Measurements from ENCODE around the gene INTS1.

GRCh38 chr7:1531979-1532455 is 27.8 kb upstream of the INTS1 start:
- TF ChIP-seq CTCF (IDR thresholded peaks at IDR 0.05) (no peak), POLR2A (IDR thresholded peaks at IDR 0.05) (no peak)
